ENCODE data around the gene FREM3. TPM values are rescaled to one million over a fixed set of nuclear protein-coding genes. Genes with fewer than 3 reads are reported as not detected.

FREM3 gene
- polyA plus RNA-seq, 1 of the 3 experiments (the other 2 are of a cell fraction): 0.03 TPM

DNA sequence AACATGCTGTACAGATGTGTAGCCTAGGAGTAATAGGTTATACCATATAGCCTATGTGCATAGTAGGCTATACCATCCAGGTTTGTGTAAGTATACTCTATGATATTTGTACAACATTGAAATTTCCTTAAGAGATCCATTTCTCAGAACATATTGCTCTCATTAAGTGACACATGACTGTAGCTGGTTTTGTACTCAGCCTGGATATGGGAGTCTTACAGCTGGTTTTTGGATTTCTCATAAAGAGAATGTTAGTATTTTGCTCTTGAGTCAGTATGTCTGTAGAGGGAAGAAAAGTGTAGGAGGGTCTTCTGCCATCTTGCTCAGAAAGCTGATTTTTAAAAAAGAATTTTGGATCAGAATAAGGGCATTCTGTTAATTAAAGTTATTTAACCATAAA, 101.7 kb downstream of the FREM3 start:
- CTCF ChIA-PET: interaction anchor here (1.6 kb wide), 1 partner anchor 34 kb away, joined by 4 read pairs; no protein-coding TSS in a partner anchor
- no peak for TF ChIP-seq TCF12 (IDR thresholded peaks at IDR 0.05)
- POLR2A ChIA-PET: no interaction called here

GRCh38 chr4:143597276-143597675, 103.2 kb downstream of the FREM3 start:
- Histone ChIP-seq H3K9me3 (no peaks in the 10 kb centered on the region), H3F3A (replicated peaks; ENCODE audit: insufficient read depth) (no peaks in the 10 kb centered on the region), H3K27me3 (ENCODE audit: insufficient read depth) (no peaks in the 10 kb centered on the region), H3K27ac (ENCODE audit: low read depth in 2 of 2, low read length in 1 of 2) (no peak overlapping the region), H3K9me2 (no peaks in the 10 kb centered on the region), H3K36me3 (replicated peaks in 1 of 2; ENCODE audit: control insufficient read depth in 1 of 2, insufficient read depth in 2 of 2, low read length in 1 of 2) (no peaks in the 10 kb centered on the region), H2AFZ (ENCODE audit: low read depth) (no peak overlapping the region), H4K20me1 (ENCODE audit: insufficient read depth) (no peaks in the 10 kb centered on the region), H3K4me2 (no peak overlapping the region), H3K4me3 (ENCODE audit: low read depth in 2 of 2, low read length in 1 of 2) (no peak overlapping the region), H3K79me2 (ENCODE audit: insufficient read depth) (no peaks in the 10 kb centered on the region), H3K9ac (no peak overlapping the region), H3K4me1 (ENCODE audit: control insufficient read depth in 1 of 2, insufficient read depth in 2 of 2, low read depth in 1 of 2, low read length in 1 of 2) (no peaks in the 10 kb centered on the region)
- 91% methylated on average over 3 of the region's 3 CpGs for WGBS (ENCODE audit: low lambda C conversion rate)
- TF ChIP-seq, protein P1, sequence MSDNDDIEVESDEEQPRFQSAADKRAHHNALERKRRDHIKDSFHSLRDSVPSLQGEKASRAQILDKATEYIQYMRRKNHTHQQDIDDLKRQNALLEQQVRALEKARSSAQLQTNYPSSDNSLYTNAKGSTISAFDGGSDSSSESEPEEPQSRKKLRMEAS (IDR thresholded peaks at IDR 0.05; ENCODE audit: low read depth): no peak
- TF ChIP-seq RAD21 (IDR thresholded peaks at IDR 0.05; ENCODE audit: low read length): no peak
- TF ChIP-seq ZBTB33 (IDR thresholded peaks at IDR 0.05; ENCODE audit: borderline replicate concordance, low read depth): no peak
- TF ChIP-seq TEAD4 (IDR thresholded peaks at IDR 0.05; ENCODE audit: borderline replicate concordance, insufficient read depth): no peak
- no peak for TF ChIP-seq FOXJ3 (CRISPR knock-in tag; IDR thresholded peaks at IDR 0.05)
- TF ChIP-seq JUND (IDR thresholded peaks at IDR 0.05): no peak
- TF ChIP-seq EP300 (IDR thresholded peaks at IDR 0.05; ENCODE audit: borderline replicate concordance in 1 of 2, low read depth in 1 of 2, low read length in 1 of 2): no peak
- TF ChIP-seq CTCF (IDR thresholded peaks at IDR 0.05): no peak
- CTCF ChIA-PET: no interaction called here
- POLR2A ChIA-PET: no interaction called here
- DNase-seq: no peak

More for the DNA sequence above, 101.7 kb downstream of the FREM3 start:
- Histone ChIP-seq H3K4me2 (no peak overlapping the region), H3K4me3 (ENCODE audit: low read depth in 2 of 2, low read length in 1 of 2) (no peak overlapping the region), H4K20me1 (ENCODE audit: insufficient read depth) (no peaks in the 10 kb centered on the region), H3K27ac (ENCODE audit: low read depth in 2 of 2, low read length in 1 of 2) (no peak overlapping the region), H3F3A (replicated peaks; ENCODE audit: insufficient read depth) (no peaks in the 10 kb centered on the region), H2AFZ (ENCODE audit: low read depth) (no peak overlapping the region), H3K9me3 (no peaks in the 10 kb centered on the region), H3K27me3 (ENCODE audit: insufficient read depth) (no peaks in the 10 kb centered on the region), H3K4me1 (ENCODE audit: control insufficient read depth in 1 of 2, insufficient read depth in 2 of 2, low read depth in 1 of 2, low read length in 1 of 2) (no peaks in the 10 kb centered on the region), H3K79me2 (ENCODE audit: insufficient read depth) (no peaks in the 10 kb centered on the region), H3K36me3 (replicated peaks in 1 of 2; ENCODE audit: control insufficient read depth in 1 of 2, insufficient read depth in 2 of 2, low read length in 1 of 2) (no peaks in the 10 kb centered on the region), H3K9me2 (no peaks in the 10 kb centered on the region), H3K9ac (no peak overlapping the region)
- no peak for DNase-seq

Data from SK-N-SH (cell line).